Measurements from ENCODE around the gene LRIG3. TPM values are rescaled to one million over a fixed set of nuclear protein-coding genes. Genes with fewer than 3 reads are reported as not detected.
"Not testable (repeated sequence)": the region's sequence is repeated elsewhere in the genome, so short reads cannot be mapped to it uniquely, and the experiment has no call there.

Gene LRIG3
- total and polyA plus RNA-seq, 2 donors from 2014 or later: 4.4 to 40.5 TPM

GRCh38 chr12:58955849-58956248 lies 35.5 kb upstream of the LRIG3 start:
- no peaks in the 10 kb centered on the region for H3K36me3 ChIP-seq (ENCODE audit: control insufficient read depth in 2 of 3, insufficient read depth in 3 of 3, low read length in 3 of 3)
- H3K27me3 ChIP-seq (ENCODE audit: control insufficient read depth, insufficient read depth, low read length): no peaks in the 10 kb centered on the region
- FAIRE-seq (no peak), DNase-seq (no peak)
- no peak overlapping the region for H3K9ac ChIP-seq (ENCODE audit: low read length in 3 of 3)
- no peaks in the 10 kb centered on the region for H3K4me1 ChIP-seq (ENCODE audit: control insufficient read depth in 2 of 3, insufficient read depth in 2 of 3, low read depth in 1 of 3, low read length in 3 of 3)
- no peak overlapping the region for H3K4me3 ChIP-seq (ENCODE audit: low read length in 3 of 3)
- H3K27ac ChIP-seq (ENCODE audit: low read depth in 2 of 2, low read length in 2 of 2): no peak overlapping the region
- TF ChIP-seq, protein P1, sequence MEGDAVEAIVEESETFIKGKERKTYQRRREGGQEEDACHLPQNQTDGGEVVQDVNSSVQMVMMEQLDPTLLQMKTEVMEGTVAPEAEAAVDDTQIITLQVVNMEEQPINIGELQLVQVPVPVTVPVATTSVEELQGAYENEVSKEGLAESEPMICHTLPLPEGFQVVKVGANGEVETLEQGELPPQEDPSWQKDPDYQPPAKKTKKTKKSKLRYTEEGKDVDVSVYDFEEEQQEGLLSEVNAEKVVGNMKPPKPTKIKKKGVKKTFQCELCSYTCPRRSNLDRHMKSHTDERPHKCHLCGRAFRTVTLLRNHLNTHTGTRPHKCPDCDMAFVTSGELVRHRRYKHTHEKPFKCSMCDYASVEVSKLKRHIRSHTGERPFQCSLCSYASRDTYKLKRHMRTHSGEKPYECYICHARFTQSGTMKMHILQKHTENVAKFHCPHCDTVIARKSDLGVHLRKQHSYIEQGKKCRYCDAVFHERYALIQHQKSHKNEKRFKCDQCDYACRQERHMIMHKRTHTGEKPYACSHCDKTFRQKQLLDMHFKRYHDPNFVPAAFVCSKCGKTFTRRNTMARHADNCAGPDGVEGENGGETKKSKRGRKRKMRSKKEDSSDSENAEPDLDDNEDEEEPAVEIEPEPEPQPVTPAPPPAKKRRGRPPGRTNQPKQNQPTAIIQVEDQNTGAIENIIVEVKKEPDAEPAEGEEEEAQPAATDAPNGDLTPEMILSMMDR (IDR thresholded peaks at IDR 0.05; ENCODE audit: borderline replicate concordance, extremely low read depth, insufficient read depth): no peak
- H3K9me3 ChIP-seq (ENCODE audit: control insufficient read depth in 2 of 3, insufficient read depth in 1 of 3, low read length in 3 of 3): no peaks in the 10 kb centered on the region
- intact Hi-C loops (cut with DNase I): no loop called here

- no peak for FAIRE-seq
- intact Hi-C loops (cut with DNase I): no loop called here
- H3K4me3 ChIP-seq (ENCODE audit: low read length in 3 of 3): no peak overlapping the region
Measured at GRCh38 chr12:58954002-58954401, 33.7 kb upstream of the LRIG3 start.

DNA sequence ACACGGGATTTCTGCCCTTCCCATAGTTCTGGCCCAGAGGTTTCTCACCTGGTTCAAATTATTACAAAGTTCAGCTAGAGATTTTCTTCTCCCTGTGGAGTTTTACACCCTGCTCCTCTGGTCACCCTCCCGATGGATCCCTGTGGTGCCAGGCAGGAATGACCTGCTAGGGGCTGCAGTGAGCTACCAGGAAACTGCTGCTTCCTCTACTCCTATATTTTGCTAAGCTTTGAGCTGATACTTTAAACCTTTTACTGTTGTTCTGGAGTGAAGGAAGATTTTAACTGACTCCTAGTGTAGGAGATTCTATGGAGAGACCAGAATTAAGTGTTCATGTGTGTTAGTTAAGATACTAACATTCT lies 30.4 kb upstream of the LRIG3 start:
- Histone ChIP-seq H3K27me3 (ENCODE audit: control insufficient read depth, insufficient read depth, low read length) (no peaks in the 10 kb centered on the region), H3K27ac (ENCODE audit: low read depth in 2 of 2, low read length in 2 of 2) (no peak overlapping the region), H3K4me3 (ENCODE audit: low read length in 3 of 3) (no peak overlapping the region), H3K9me3 (ENCODE audit: control insufficient read depth in 2 of 3, insufficient read depth in 1 of 3, low read length in 3 of 3) (peaks cover 0 to 2% (median 0%) of the 10 kb centered on the region in 3 donors), H3K4me1 (ENCODE audit: control insufficient read depth in 2 of 3, insufficient read depth in 2 of 3, low read depth in 1 of 3, low read length in 3 of 3) (no peaks in the 10 kb centered on the region), H3K36me3 (ENCODE audit: control insufficient read depth in 2 of 3, insufficient read depth in 3 of 3, low read length in 3 of 3) (no peaks in the 10 kb centered on the region), H3K9ac (ENCODE audit: low read length in 3 of 3) (no peak overlapping the region)
- FAIRE-seq (no peak), DNase-seq (no peak)
- TF ChIP-seq, protein P1 (IDR thresholded peaks at IDR 0.05; ENCODE audit: borderline replicate concordance, extremely low read depth, insufficient read depth): no peak
- intact Hi-C loops (cut with DNase I): no loop called here

More at GRCh38 chr12:58954002-58954401, 33.7 kb upstream of the LRIG3 start:
- H3K9me3 ChIP-seq (ENCODE audit: control insufficient read depth in 2 of 3, insufficient read depth in 1 of 3, low read length in 3 of 3): peaks cover 0 to 2% (median 0%) of the 10 kb centered on the region in 3 donors
- H3K27ac ChIP-seq (ENCODE audit: low read depth in 2 of 2, low read length in 2 of 2): no peak overlapping the region
- no peaks in the 10 kb centered on the region for H3K4me1 ChIP-seq (ENCODE audit: control insufficient read depth in 2 of 3, insufficient read depth in 2 of 3, low read depth in 1 of 3, low read length in 3 of 3)
- DNase-seq: no peak
- no peaks in the 10 kb centered on the region for H3K36me3 ChIP-seq (ENCODE audit: control insufficient read depth in 2 of 3, insufficient read depth in 3 of 3, low read length in 3 of 3)
- TF ChIP-seq, protein P1 (IDR thresholded peaks at IDR 0.05; ENCODE audit: borderline replicate concordance, extremely low read depth, insufficient read depth): no peak
- H3K9ac ChIP-seq (ENCODE audit: low read length in 3 of 3): no peak overlapping the region
- H3K27me3 ChIP-seq (ENCODE audit: control insufficient read depth, insufficient read depth, low read length): no peaks in the 10 kb centered on the region

DNA sequence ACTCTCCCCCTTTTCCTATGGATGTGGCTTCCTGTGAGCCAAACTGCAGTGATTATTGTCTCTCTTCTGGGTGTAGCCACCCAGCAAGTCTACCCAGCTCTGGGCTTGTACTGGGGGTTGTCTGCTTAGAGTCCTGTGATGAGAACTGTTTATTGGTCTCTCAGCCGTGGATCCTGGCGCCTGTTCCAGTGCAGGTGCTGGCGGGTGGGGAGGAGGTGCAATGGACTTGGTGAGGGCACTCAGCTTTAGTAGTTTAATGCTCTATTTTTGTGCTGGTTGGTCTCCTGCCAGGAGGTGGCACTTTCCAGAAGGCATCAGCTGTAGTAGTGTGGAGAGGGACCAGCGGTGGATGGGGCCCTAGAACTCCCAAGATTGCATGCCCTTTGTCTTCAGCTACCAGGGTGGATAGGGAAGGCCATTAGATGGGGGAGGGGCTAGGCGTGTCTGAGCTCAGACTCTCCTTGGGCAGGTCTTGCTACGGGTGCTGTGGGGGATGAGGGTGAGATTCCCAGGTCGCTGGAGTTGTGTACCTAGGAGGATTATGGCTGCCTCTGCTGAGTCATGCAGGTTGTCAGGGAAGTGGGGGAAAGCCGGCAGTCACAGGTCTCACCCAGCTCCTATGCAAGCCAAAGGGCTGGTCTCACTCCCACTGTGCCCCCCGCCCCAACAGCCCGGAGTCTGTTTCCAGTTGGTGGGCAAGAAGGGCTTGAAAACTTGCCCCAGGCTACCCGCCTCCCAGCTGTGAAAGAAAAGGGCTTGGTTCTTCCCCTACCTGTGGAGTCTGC lies 29.8 kb upstream of the LRIG3 start:
- H3K9ac ChIP-seq (ENCODE audit: low read length in 3 of 3); H3K36me3 ChIP-seq (ENCODE audit: control insufficient read depth in 2 of 3, insufficient read depth in 3 of 3, low read length in 3 of 3); H3K9me3 ChIP-seq (ENCODE audit: control insufficient read depth in 2 of 3, insufficient read depth in 1 of 3, low read length in 3 of 3); H3K27me3 ChIP-seq (ENCODE audit: control insufficient read depth, insufficient read depth, low read length); intact Hi-C loops (cut with DNase I); H3K4me3 ChIP-seq (ENCODE audit: low read length in 3 of 3); H3K27ac ChIP-seq (ENCODE audit: low read depth in 2 of 2, low read length in 2 of 2); FAIRE-seq; H3K4me1 ChIP-seq (ENCODE audit: control insufficient read depth in 2 of 3, insufficient read depth in 2 of 3, low read depth in 1 of 3, low read length in 3 of 3); DNase-seq: not testable (repeated sequence)
